ENCODE measurements around the gene RHBDD1. TPM values are rescaled to one million over a fixed set of nuclear protein-coding genes. Genes with fewer than 3 reads are reported as not detected.

RHBDD1 gene
- total RNA-seq, 1 donor from 2014 or later = 21.9 TPM

DNA sequence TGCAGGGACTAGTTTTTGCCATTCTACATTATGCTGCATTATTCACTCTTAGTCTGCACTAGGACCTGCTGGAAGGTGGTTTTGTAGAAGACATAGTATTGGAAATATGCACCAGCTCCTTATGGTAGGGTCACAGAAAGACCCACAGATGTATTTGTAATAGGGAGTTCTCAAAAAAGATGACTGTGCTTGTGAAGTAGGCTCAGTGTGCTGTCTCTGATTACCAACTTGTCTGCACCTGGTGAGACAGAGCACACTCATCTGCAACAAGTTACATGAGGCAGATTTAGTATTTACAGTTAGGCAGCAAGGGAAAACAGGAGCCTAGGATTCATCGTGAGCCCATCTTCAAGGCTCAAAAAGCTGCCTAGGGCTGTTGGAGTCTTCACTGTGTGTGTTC lies 29.4 kb downstream of the RHBDD1 start:
- Mint-ChIP-seq H3K36me3 (ENCODE audit: low read depth, unreplicated experiment) (peaks cover 6% of the 10 kb centered on the region), H3K4me1 (ENCODE audit: unreplicated experiment) (peaks cover 19% of the 10 kb centered on the region), H3K27me3 (ENCODE audit: unreplicated experiment) (no peaks in the 10 kb centered on the region), H3K27ac (ENCODE audit: unreplicated experiment) (no peak overlapping the region), H3K4me3 (ENCODE audit: unreplicated experiment) (no peak overlapping the region), H3K9me3 (ENCODE audit: unreplicated experiment) (no peaks in the 10 kb centered on the region)
- no peak for DNase-seq (ENCODE audit: low spot score)
- TF ChIP-seq, protein P1, sequence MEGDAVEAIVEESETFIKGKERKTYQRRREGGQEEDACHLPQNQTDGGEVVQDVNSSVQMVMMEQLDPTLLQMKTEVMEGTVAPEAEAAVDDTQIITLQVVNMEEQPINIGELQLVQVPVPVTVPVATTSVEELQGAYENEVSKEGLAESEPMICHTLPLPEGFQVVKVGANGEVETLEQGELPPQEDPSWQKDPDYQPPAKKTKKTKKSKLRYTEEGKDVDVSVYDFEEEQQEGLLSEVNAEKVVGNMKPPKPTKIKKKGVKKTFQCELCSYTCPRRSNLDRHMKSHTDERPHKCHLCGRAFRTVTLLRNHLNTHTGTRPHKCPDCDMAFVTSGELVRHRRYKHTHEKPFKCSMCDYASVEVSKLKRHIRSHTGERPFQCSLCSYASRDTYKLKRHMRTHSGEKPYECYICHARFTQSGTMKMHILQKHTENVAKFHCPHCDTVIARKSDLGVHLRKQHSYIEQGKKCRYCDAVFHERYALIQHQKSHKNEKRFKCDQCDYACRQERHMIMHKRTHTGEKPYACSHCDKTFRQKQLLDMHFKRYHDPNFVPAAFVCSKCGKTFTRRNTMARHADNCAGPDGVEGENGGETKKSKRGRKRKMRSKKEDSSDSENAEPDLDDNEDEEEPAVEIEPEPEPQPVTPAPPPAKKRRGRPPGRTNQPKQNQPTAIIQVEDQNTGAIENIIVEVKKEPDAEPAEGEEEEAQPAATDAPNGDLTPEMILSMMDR (IDR thresholded peaks at IDR 0.05; ENCODE audit: unreplicated experiment) = no peak

GRCh38 chr2:226865710-226866109 lies 29.9 kb downstream of the RHBDD1 start:
- H3K36me3 Mint-ChIP-seq (ENCODE audit: low read depth, unreplicated experiment) = peaks cover 6% of the 10 kb centered on the region
- no peak for DNase-seq (ENCODE audit: low spot score)
- H3K27me3 Mint-ChIP-seq (ENCODE audit: unreplicated experiment) = no peaks in the 10 kb centered on the region
- TF ChIP-seq, protein P1 (IDR thresholded peaks at IDR 0.05; ENCODE audit: unreplicated experiment) = no peak
- H3K9me3 Mint-ChIP-seq (ENCODE audit: unreplicated experiment) = no peaks in the 10 kb centered on the region
- H3K4me1 Mint-ChIP-seq (ENCODE audit: unreplicated experiment) = peaks cover 19% of the 10 kb centered on the region
- H3K27ac Mint-ChIP-seq (ENCODE audit: unreplicated experiment) = no peak overlapping the region
- no peak overlapping the region for H3K4me3 Mint-ChIP-seq (ENCODE audit: unreplicated experiment)

GRCh38 chr2:226868331-226869162 lies 32.7 kb downstream of the RHBDD1 start:
- peaks cover 6% of the 10 kb centered on the region for H3K36me3 Mint-ChIP-seq (ENCODE audit: low read depth, unreplicated experiment)
- no peaks in the 10 kb centered on the region for H3K27me3 Mint-ChIP-seq (ENCODE audit: unreplicated experiment)
- DNase-seq (ENCODE audit: low spot score) = no peak
- TF ChIP-seq, protein P1 (IDR thresholded peaks at IDR 0.05; ENCODE audit: unreplicated experiment) = no peak
- H3K9me3 Mint-ChIP-seq (ENCODE audit: unreplicated experiment) = no peaks in the 10 kb centered on the region
- H3K4me3 Mint-ChIP-seq (ENCODE audit: unreplicated experiment) = no peak overlapping the region
- no peak overlapping the region for H3K27ac Mint-ChIP-seq (ENCODE audit: unreplicated experiment)
- H3K4me1 Mint-ChIP-seq (ENCODE audit: unreplicated experiment) = peaks cover 19% of the 10 kb centered on the region

DNA sequence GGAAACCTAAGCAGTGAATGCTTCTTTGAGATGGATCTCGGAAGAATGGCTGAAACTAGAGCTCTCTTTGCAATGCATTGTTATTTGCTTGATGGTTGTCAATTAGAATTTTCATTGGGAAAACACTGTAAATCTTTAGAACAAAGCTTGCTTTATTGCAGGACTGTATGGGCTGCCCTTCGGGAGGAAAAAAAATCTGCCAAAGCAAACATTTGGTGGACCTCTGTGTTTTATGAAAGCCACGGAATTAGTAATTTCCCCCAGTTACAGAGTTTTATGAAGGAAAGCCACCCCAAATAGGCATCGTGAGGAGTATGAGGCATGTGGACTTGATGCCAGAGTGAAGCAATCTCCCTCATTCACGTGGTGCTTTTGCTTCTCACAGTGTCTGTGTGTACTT lies 33.5 kb downstream of the RHBDD1 start:
- DNase-seq (ENCODE audit: low spot score) = no peak

More for the DNA sequence above, 33.5 kb downstream of the RHBDD1 start:
- Mint-ChIP-seq H3K27me3 (ENCODE audit: unreplicated experiment) (no peaks in the 10 kb centered on the region), H3K27ac (ENCODE audit: unreplicated experiment) (no peak overlapping the region), H3K36me3 (ENCODE audit: low read depth, unreplicated experiment) (peaks cover 6% of the 10 kb centered on the region), H3K9me3 (ENCODE audit: unreplicated experiment) (no peaks in the 10 kb centered on the region), H3K4me3 (ENCODE audit: unreplicated experiment) (no peak overlapping the region), H3K4me1 (ENCODE audit: unreplicated experiment) (peaks cover 23% of the 10 kb centered on the region)
- TF ChIP-seq, protein P1 (IDR thresholded peaks at IDR 0.05; ENCODE audit: unreplicated experiment) = no peak
